Neural cell (in vitro differentiated cells): ENCODE data around the gene RBM33.

ENCODE experiments used
- EZH2 ChIP-seq: fragments of 200-600, 300-800 bp; shearing (Covaris generic), sonication (generic); IDR thresholded peaks from 2 replicates; pipeline ENCODE4 v1.6.1; 2014; ENCODE audit warnings: antibody characterized with exemption, low read length, borderline replicate concordance, mild to moderate bottlenecking; ENCODE audit not compliant: insufficient read depth, poor library complexity, severe bottlenecking
- MXI1 ChIP-seq: fragments of 450-650 bp; conservative IDR thresholded peaks from 2 replicates; pipeline ENCODE4 v1.6.1; 2014; ENCODE audit warnings: antibody characterized with exemption, mild to moderate bottlenecking; ENCODE audit not compliant: poor library complexity, severe bottlenecking
- TF ChIP-seq, protein P1 (sequence below): fragments of 450-650 bp; IDR thresholded peaks from 2 replicates; pipeline ENCODE4 v1.5.1; 2014; ENCODE audit warnings: antibody characterized with exemption, mild to moderate bottlenecking, moderate library complexity; ENCODE audit not compliant: poor library complexity, severe bottlenecking

DNA sequence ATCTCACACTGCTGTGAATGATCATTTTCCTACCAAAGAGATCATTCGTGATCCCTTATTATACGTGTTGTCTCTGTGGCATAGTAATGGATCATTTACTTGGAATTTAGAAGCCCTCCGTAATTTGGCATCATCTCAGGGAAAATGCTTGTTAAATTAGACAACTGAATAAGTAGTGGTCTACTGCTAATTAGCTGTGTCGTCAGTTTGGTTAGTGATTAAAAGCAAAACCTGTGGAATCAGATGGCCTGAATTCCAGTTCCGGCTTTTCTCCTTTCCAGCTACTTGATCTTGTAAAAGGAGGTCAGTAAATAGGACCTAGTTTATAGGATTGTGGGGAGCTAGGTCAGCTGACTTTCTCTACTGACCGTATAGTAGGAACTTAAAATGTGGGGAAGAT is 65.6 kb downstream of the RBM33 start:
- TF ChIP-seq, protein P1, sequence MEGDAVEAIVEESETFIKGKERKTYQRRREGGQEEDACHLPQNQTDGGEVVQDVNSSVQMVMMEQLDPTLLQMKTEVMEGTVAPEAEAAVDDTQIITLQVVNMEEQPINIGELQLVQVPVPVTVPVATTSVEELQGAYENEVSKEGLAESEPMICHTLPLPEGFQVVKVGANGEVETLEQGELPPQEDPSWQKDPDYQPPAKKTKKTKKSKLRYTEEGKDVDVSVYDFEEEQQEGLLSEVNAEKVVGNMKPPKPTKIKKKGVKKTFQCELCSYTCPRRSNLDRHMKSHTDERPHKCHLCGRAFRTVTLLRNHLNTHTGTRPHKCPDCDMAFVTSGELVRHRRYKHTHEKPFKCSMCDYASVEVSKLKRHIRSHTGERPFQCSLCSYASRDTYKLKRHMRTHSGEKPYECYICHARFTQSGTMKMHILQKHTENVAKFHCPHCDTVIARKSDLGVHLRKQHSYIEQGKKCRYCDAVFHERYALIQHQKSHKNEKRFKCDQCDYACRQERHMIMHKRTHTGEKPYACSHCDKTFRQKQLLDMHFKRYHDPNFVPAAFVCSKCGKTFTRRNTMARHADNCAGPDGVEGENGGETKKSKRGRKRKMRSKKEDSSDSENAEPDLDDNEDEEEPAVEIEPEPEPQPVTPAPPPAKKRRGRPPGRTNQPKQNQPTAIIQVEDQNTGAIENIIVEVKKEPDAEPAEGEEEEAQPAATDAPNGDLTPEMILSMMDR = no peak
- TF ChIP-seq EZH2 (no peak), MXI1 (no peak)
